Stomach (tissue), 19 donors: ENCODE measurements around the gene ZFYVE9. TPM values are rescaled to one million over a fixed set of nuclear protein-coding genes. Genes with fewer than 3 reads are reported as not detected.
"Not testable (repeated sequence)": the region's sequence is repeated elsewhere in the genome, so short reads cannot be mapped to it uniquely, and the experiment has no call there.

Source experiments
- DNase-seq, 2 donors: peaks; one replicate each; pipeline versions ENCODE4 v3.0.0 to v3.0.0-alpha.2; 2013 to 2019
- H3K27ac ChIP-seq, 5 donors: fragments of 200-600 bp in 4 of 5; sonication (generic) in 4 of 5; one replicate each; pipeline ENCODE4 v1.5.1; 2013 to 2019; ENCODE audit warnings: mild to moderate bottlenecking in 1 of 5, moderate library complexity in 1 of 5
- H3K27me3 ChIP-seq, 3 donors: fragments of 200-600 bp; sonication (generic); one replicate each; pipeline ENCODE4 v1.5.1; 2017 to 2019; ENCODE audit warnings: mixed run types in 1 of 3
- H3K36me3 ChIP-seq, 4 donors: fragments of 200-600 bp; sonication (generic); 1 replicate in 3 of 4; 2 replicates in 1 of 4; pipeline ENCODE4 v1.5.1; 2016 to 2019
- H3K4me1 ChIP-seq, 4 donors: fragments of 200-600 bp; sonication (generic); one replicate each; pipeline ENCODE4 v1.5.1; 2016 to 2019
- H3K4me3 ChIP-seq, 4 donors: fragments of 200-600 bp; sonication (generic) in 3 of 4; one replicate each; pipeline ENCODE4 v1.5.1; 2016 to 2019; ENCODE audit warnings: mild to moderate bottlenecking in 1 of 4
- H3K9me3 ChIP-seq, 4 donors: fragments of 200-600 bp; sonication (generic); one replicate each; pipeline ENCODE4 v1.5.1; 2016 to 2019
- CTCF ChIP-seq, 7 experiments: fragments of 450-650 bp in 4 of 7; fragments of 200-600 bp in 3 of 7; sonication (generic) in 3 of 7; IDR thresholded peaks; one replicate each; pipeline ENCODE4 v1.5.1; 2016 to 2019; ENCODE audit warnings: antibody characterized with exemption in 7 of 7, control low read depth in 2 of 7, mild to moderate bottlenecking in 1 of 7
- EP300 ChIP-seq: sonication (generic); formaldehyde crosslinking; IDR thresholded peaks from one replicate; pipeline ENCODE4 v1.6.1; 2017; ENCODE audit warnings: antibody characterized with exemption
- POLR2A ChIP-seq, 4 donors: fragments of 450-650 bp; IDR thresholded peaks; one replicate each; pipeline ENCODE4 v1.6.1; 2016; ENCODE audit warnings: antibody characterized with exemption in 4 of 4, control low read depth in 2 of 4, mild to moderate bottlenecking in 1 of 4, moderate library complexity in 1 of 4
- POLR2AphosphoS5 ChIP-seq, 3 donors: sonication (generic); formaldehyde crosslinking; IDR thresholded peaks; one replicate each; pipeline ENCODE4 v1.6.1; 2016; ENCODE audit warnings: antibody characterized with exemption in 3 of 3
- WGBS, 5 donors: extraction: QIAGEN DNeasy Blood & Tissue Kit in 3 of 5; methylation state at CpG; one replicate each; pipeline versions ENCODE4 v1.1.5 to v1.1.7; 2013 to 2018; 5-methylcytosine and 5-hydroxymethylcytosine counted together
- intact Hi-C: fragments of 100-400 bp; cut with DNase I; formaldehyde crosslinking; loops from one replicate; pipeline ENCODE4 v1.15.1; 2023; ENCODE audit warnings: low total_unique reads
- long read RNA-seq, 10 donors: transcript quantifications; one replicate each; lab custom pipeline, GENCODE V29; 2026
- polyA plus RNA-seq, 3 donors: library from polyadenylated mRNA; stranded (reverse); fragments of 200-250 nt; gene quantifications; one replicate each; pipeline ENCODE4 v1.2.3, GENCODE V29; 2013
- total RNA-seq, 5 donors: library from RNA; depleted of rRNA; stranded (reverse); fragments of >200 nt; gene quantifications; one replicate each; pipeline versions ENCODE4 v1.1.0 to v1.2.3, GENCODE V29; 2014 to 2016
- donor health status: healthy with polysubstance abuse.
- donor health status: Bipolar disorder and iron deficiency.
- donor health status: healthy.

ZFYVE9 gene
- total RNA-seq (10 to 100 TPM; 13.6 to 61.1 (median 25.7) TPM), polyA plus RNA-seq (1 to 10 TPM; 3.6 to 8.4 (median 6.7) TPM)
- long read RNA-seq, donor 1 = 0 reads
- long read RNA-seq, donor 2 = 0 reads
- long read RNA-seq, donor 3 = 0 reads
- long read RNA-seq, donor 4 = 0 reads
- long read RNA-seq, donor 5, full-length matches to known transcripts = 1 of 7 reads
- long read RNA-seq, donor 5, partial matches to known transcripts = 6 of 7 reads
- long read RNA-seq, donor 5, other reads (novel, unspliced or antisense) = 0 of 7 reads
- long read RNA-seq, donor 6 = 0 reads
- long read RNA-seq, donor 7, full-length matches to known transcripts = 1 of 1 reads
- long read RNA-seq, donor 7, partial matches to known transcripts = 0 of 1 reads
- long read RNA-seq, donor 7, other reads (novel, unspliced or antisense) = 0 of 1 reads
- long read RNA-seq, donor 8 = 0 reads
- long read RNA-seq, donor 9 = 0 reads
- long read RNA-seq, donor 10 = 0 reads

- peak; percentile 81 to 95 for DNase-seq
- H3K36me3 ChIP-seq = no peaks in the 10 kb centered on the region
- H3K4me1 ChIP-seq = peaks cover 6 to 46% (median 24%) of the 10 kb centered on the region in 4 donors
- H3K27me3 ChIP-seq = no peaks in the 10 kb centered on the region
- 1 to 2% (median 1%) methylated on average over 16 to 72 of the region's 72 CpGs for WGBS, 5 donors
- intact Hi-C loops = no loop called here
- H3K9me3 ChIP-seq = no peaks in the 10 kb centered on the region
- TF ChIP-seq POLR2AphosphoS5 (IDR thresholded peaks at IDR 0.05) = peak in 1 of 3 donors; percentile 22
- peak in 3 of 7 experiments; percentile 64 to 87 (median 80) for TF ChIP-seq CTCF (IDR thresholded peaks at IDR 0.05)
- TF ChIP-seq POLR2A (IDR thresholded peaks at IDR 0.05) = no peak
- TF ChIP-seq EP300 = no peak
- peak within 1 kb of the TSS; percentile 93 to 97 (median 95) for H3K27ac ChIP-seq
- H3K4me3 ChIP-seq = peak within 1 kb of the TSS; percentile 67 to 95 (median 92)
Measured at GRCh38 chr1:52141513-52142219, at the start of gene ZFYVE9. Gene ZFYVE9, plus strand, starts transcription at chr1:52142089. Its CDS starts 91,118 bp downstream, at chr1:52233207.

GRCh38 chr1:52094300-52094699, 47.6 kb upstream of the ZFYVE9 start:
- peaks cover 0 to 33% (median 21%) of the 10 kb centered on the region in 4 donors for H3K36me3 ChIP-seq
- intact Hi-C loops, H3K27ac ChIP-seq, H3K4me1 ChIP-seq, H3K4me3 ChIP-seq, H3K9me3 ChIP-seq, H3K27me3 ChIP-seq, DNase-seq: not testable (repeated sequence)
- WGBS, 5 donors = 89 to 95% (median 92%) methylated on average over 6 to 7 of the region's 7 CpGs

GRCh38 chr1:52096216-52096615, 45.7 kb upstream of the ZFYVE9 start:
- H3K27ac ChIP-seq = no peak overlapping the region
- H3K27me3 ChIP-seq = no peaks in the 10 kb centered on the region
- H3K9me3 ChIP-seq = no peaks in the 10 kb centered on the region
- intact Hi-C loops = no loop called here
- H3K36me3 ChIP-seq = peaks cover 0 to 15% (median 6%) of the 10 kb centered on the region in 4 donors
- 68 to 75% (median 72%) methylated on average over 8 of the region's 8 CpGs for WGBS, 5 donors
- no peak overlapping the region for H3K4me3 ChIP-seq
- peaks cover 0 to 5% (median 0%) of the 10 kb centered on the region in 4 donors for H3K4me1 ChIP-seq
- no peak for TF ChIP-seq CTCF (IDR thresholded peaks at IDR 0.05)
- TF ChIP-seq POLR2AphosphoS5 (IDR thresholded peaks at IDR 0.05) = no peak
- no peak for TF ChIP-seq POLR2A (IDR thresholded peaks at IDR 0.05)
- no peak for TF ChIP-seq EP300
- no peak for DNase-seq

- Histone ChIP-seq H3K9me3 (no peaks in the 10 kb centered on the region), H3K4me3 (no peak overlapping the region), H3K36me3 (no peaks in the 10 kb centered on the region), H3K27me3 (no peaks in the 10 kb centered on the region), H3K27ac (no peak overlapping the region), H3K4me1 (peaks cover 0 to 5% (median 0%) of the 10 kb centered on the region in 4 donors)
- intact Hi-C loops = no loop called here
- no peak for TF ChIP-seq POLR2AphosphoS5 (IDR thresholded peaks at IDR 0.05)
- TF ChIP-seq EP300 = no peak
- no peak for TF ChIP-seq POLR2A (IDR thresholded peaks at IDR 0.05)
- no peak for TF ChIP-seq CTCF (IDR thresholded peaks at IDR 0.05)
- peak in 1 of 2 donors; percentile 12 for DNase-seq
- 27 to 43% (median 35%) methylated on average over 8 of the region's 8 CpGs for WGBS, 5 donors
Measured at GRCh38 chr1:52098139-52098871, 43.6 kb upstream of the ZFYVE9 start.
